Psoas muscle (tissue), 8 donors: Measurements from ENCODE around the gene ANAPC1. TPM values are rescaled to one million over a fixed set of nuclear protein-coding genes. Genes with fewer than 3 reads are reported as not detected.
A peak's percentile ranks its signal among the peaks of the same experiment; 100 is the strongest.

Experiments used
- ATAC-seq, 4 donors: fragments of 200-7000 bp; cut with Tn5 transposase; one replicate each; pipeline ENCODE4 v1.9.1; 2020; ENCODE audit warnings: moderate library complexity in 3 of 4, mild to moderate bottlenecking in 2 of 4
- DNase-seq, 2 donors: peaks; one replicate each; pipeline ENCODE4 v3.0.0-alpha.2; 2020
- H3K27ac ChIP-seq: fragments of 200-600 bp; one replicate; pipeline ENCODE4 v1.8.0; 2022
- H3K27me3 ChIP-seq, 3 donors: fragments of 200-600 bp in 1 of 3; one replicate each; pipeline versions ENCODE4 v1.6.1 to v1.8.0; 2013 to 2022; ENCODE audit warnings: low read length in 2 of 3, mild to moderate bottlenecking in 2 of 3, moderate library complexity in 1 of 3; ENCODE audit not compliant: insufficient read depth in 3 of 3
- H3K36me3 ChIP-seq, 2 donors: fragments of 200-600 bp in 1 of 2; one replicate each; pipeline versions ENCODE4 v1.6.1 to v1.8.0; 2013 to 2022; ENCODE audit warnings: low read depth in 1 of 2, mild to moderate bottlenecking in 1 of 2, moderate library complexity in 1 of 2; ENCODE audit not compliant: insufficient read depth in 1 of 2
- H3K4me1 ChIP-seq: fragments of 200-600 bp; one replicate; pipeline ENCODE4 v1.8.0; 2022
- H3K4me3 ChIP-seq: fragments of 200-600 bp; one replicate; pipeline ENCODE4 v1.8.0; 2022; ENCODE audit warnings: mild to moderate bottlenecking
- H3K9me3 ChIP-seq: fragments of 200-600 bp; one replicate; pipeline ENCODE4 v1.8.0; 2022
- CTCF ChIP-seq: fragments of 200-600 bp; IDR thresholded peaks from one replicate; pipeline ENCODE4 v1.8.0; 2022; ENCODE audit warnings: antibody characterized with exemption
- WGBS, 3 donors: extraction: QIAGEN DNeasy Blood & Tissue Kit; methylation state at CpG; one replicate each; pipeline versions ENCODE4 v1.1.6 to v1.1.7; 2013; 5-methylcytosine and 5-hydroxymethylcytosine counted together
- intact Hi-C, 2 donors: fragments of 100-400 bp; cut with DNase I; formaldehyde crosslinking; loops; one replicate each; pipeline versions ENCODE4 v1.11.0 to v1.14.2; 2022
- long read RNA-seq, 2 donors: library from polyadenylated mRNA; unstranded; transcript quantifications; one replicate each; pipeline ENCODE4 v2.0.0, GENCODE V29; 2021
- polyA plus RNA-seq, 3 donors: library from polyadenylated mRNA; stranded (reverse); fragments of 200-250 nt; gene quantifications; one replicate each; pipeline ENCODE4 v1.2.3, GENCODE V29; 2013
- total RNA-seq, 4 donors: library from RNA; stranded (reverse); fragmentation: NEBNext Ultra II Directional in 2 of 4; extraction: Animal tissue kit (Norgen Biotek cat#: 25700) in 2 of 4; gene quantifications; one replicate each; pipeline versions ENCODE4 v1.2.1 to v1.2.4, GENCODE V29; 2021 to 2023
- donor health status: healthy with polysubstance abuse.
- donor health status: DM: no; HTN: no; CAD: no; lungs with moderate emphysema.
- donor health status: Bipolar disorder and iron deficiency.
- donor health status: healthy.
- donor health status: DM: yes; HTN: yes; CAD: no.
- donor health status: DM: no; HTN: no; CAD: no.
- donor health status: DM: no; HTN: no; CAD: no.
- donor health status: DM: yes; HTN: yes; CAD: no.

The ANAPC1 gene
- total RNA-seq = 10 to 100 TPM; 16.3 to 23.9 (median 20.4) TPM
- 10 to 100 TPM in 1 of 3 donors, 1 to 10 TPM in 2; 3.9 to 16.2 (median 6.3) TPM for polyA plus RNA-seq
- long read RNA-seq, donor 1, full-length matches to known transcripts = 5 of 11 reads
- long read RNA-seq, donor 1, partial matches to known transcripts = 6 of 11 reads
- long read RNA-seq, donor 1, other reads (novel, unspliced or antisense) = 0 of 11 reads
- long read RNA-seq, donor 2, full-length matches to known transcripts = 8 of 14 reads
- long read RNA-seq, donor 2, partial matches to known transcripts = 5 of 14 reads
- long read RNA-seq, donor 2, other reads (novel, unspliced or antisense) = 1 of 14 reads

GRCh38 chr2:111883661-111884591 is at the start of gene ANAPC1:
Gene ANAPC1 (minus strand): TSS chr2:111884193. CDS start chr2:111880825, 3,368 bp downstream.
- DNase-seq (peak; percentile 86 to 90), ATAC-seq (peak; percentile 96 to 99 (median 98))
- no peak for TF ChIP-seq CTCF
- 0 to 1% (median 0%) methylated on average over 50 to 73 of the region's 73 CpGs for WGBS, 3 donors
- Histone ChIP-seq H3K27me3 (no peaks in the 10 kb centered on the region), H3K4me3 (peak within 1 kb of the TSS; percentile 85), H3K36me3 (peaks cover 0 to 14% of the 10 kb centered on the region in 2 donors), H3K4me1 (peaks cover 8% of the 10 kb centered on the region), H3K27ac (peak within 1 kb of the TSS; percentile 82), H3K9me3 (no peaks in the 10 kb centered on the region)
- intact Hi-C loops = loop anchor here in 1 of 2 donors (10.0 kb wide), 1 partner anchor 371 kb away; the partner anchor contains the start of gene ZC3H8

- ATAC-seq = no peak
- Histone ChIP-seq H3K4me3 (no peak overlapping the region), H3K27me3 (no peaks in the 10 kb centered on the region), H3K27ac (no peak overlapping the region), H3K9me3 (no peaks in the 10 kb centered on the region), H3K4me1 (no peaks in the 10 kb centered on the region), H3K36me3 (no peaks in the 10 kb centered on the region)
- no peak for DNase-seq
- TF ChIP-seq CTCF = no peak
- WGBS, 3 donors = 90 to 91% (median 91%) methylated on average over 4 of the region's 4 CpGs
- intact Hi-C loops = no loop called here
These were observed 48.9 kb upstream of the ANAPC1 start for GRCh38 chr2:111932841-111933291.

- Histone ChIP-seq H3K4me1 (no peaks in the 10 kb centered on the region), H3K36me3 (no peaks in the 10 kb centered on the region), H3K27ac (no peak overlapping the region), H3K4me3 (no peak overlapping the region), H3K9me3 (no peaks in the 10 kb centered on the region), H3K27me3 (no peaks in the 10 kb centered on the region)
- DNase-seq (no peak), ATAC-seq (no peak)
- TF ChIP-seq CTCF = no peak
- intact Hi-C loops = no loop called here
- 38 to 69% (median 64%) methylated on average over 2 of the region's 2 CpGs for WGBS, 3 donors
These were observed 46.9 kb upstream of the ANAPC1 start for GRCh38 chr2:111930875-111931274.

- no peak for TF ChIP-seq CTCF
- intact Hi-C loops = no loop called here
- no peak overlapping the region for H3K27ac ChIP-seq
- no peak for ATAC-seq
- H3K9me3 ChIP-seq = no peaks in the 10 kb centered on the region
- H3K27me3 ChIP-seq = no peaks in the 10 kb centered on the region
- no peak overlapping the region for H3K4me3 ChIP-seq
- WGBS, 3 donors = 87 to 94% (median 90%) methylated on average over 6 of the region's 6 CpGs
- H3K36me3 ChIP-seq = no peaks in the 10 kb centered on the region
- no peak for DNase-seq
- no peaks in the 10 kb centered on the region for H3K4me1 ChIP-seq
These were observed 46.4 kb upstream of the ANAPC1 start for GRCh38 chr2:111930409-111930808.
